Neural progenitor cell (in vitro differentiated cells): Measurements from ENCODE around the gene SRRM5. TPM values are rescaled to one million over a fixed set of nuclear protein-coding genes. Genes with fewer than 3 reads are reported as not detected.

ENCODE experiments used
- DNase-seq: peaks from one replicate; pipeline ENCODE4 v3.0.0-alpha.2; 2016; ENCODE audit warnings: low spot score
- H2AFZ ChIP-seq: fragments of 200-600 bp; sonication (generic); replicated peaks from 2 replicates; pipeline ENCODE4 v1.6.1; 2016; ENCODE audit warnings: antibody characterized with exemption
- H3F3A ChIP-seq: fragments of 200-600 bp; sonication (generic); 2 replicates; pipeline ENCODE4 v1.6.1; 2016; ENCODE audit warnings: antibody characterized with exemption, low read depth
- H3K27ac ChIP-seq: fragments of 200-600 bp; sonication (generic); 2 replicates; pipeline ENCODE4 v1.5.1; 2016; ENCODE audit warnings: mild to moderate bottlenecking
- H3K27me3 ChIP-seq: fragments of 200-600 bp; sonication (generic); 2 replicates; pipeline ENCODE4 v1.6.1; 2016; ENCODE audit warnings: mild to moderate bottlenecking, moderate library complexity
- H3K36me3 ChIP-seq: fragments of 200-600 bp; sonication (generic); 2 replicates; pipeline ENCODE4 v1.5.1; 2016
- H3K4me1 ChIP-seq: fragments of 200-600 bp; sonication (generic); 2 replicates; pipeline ENCODE4 v1.6.1; 2016; ENCODE audit warnings: mixed run types
- H3K4me2 ChIP-seq: fragments of 200-600 bp; sonication (generic); 2 replicates; pipeline ENCODE4 v1.6.1; 2016
- H3K4me3 ChIP-seq: fragments of 200-600 bp; sonication (generic); 2 replicates; pipeline ENCODE4 v1.5.1; 2016
- H3K79me2 ChIP-seq: fragments of 200-600 bp; sonication (generic); 2 replicates; pipeline ENCODE4 v1.6.1; 2016; ENCODE audit warnings: low read depth
- H3K9ac ChIP-seq: fragments of 200-600 bp; sonication (generic); 2 replicates; pipeline ENCODE4 v1.6.1; 2016
- H3K9me3 ChIP-seq: fragments of 200-600 bp; sonication (generic); 2 replicates; pipeline ENCODE4 v1.5.1; 2016; ENCODE audit warnings: low read depth
- H4K20me1 ChIP-seq: fragments of 200-600 bp; sonication (generic); 2 replicates; pipeline ENCODE4 v1.6.1; 2016; ENCODE audit warnings: low read depth
- H3K27ac Mint-ChIP-seq: 3 replicates; pipeline ENCODE4 v1.8.0; 2021; ENCODE audit warnings: mixed read lengths
- H3K27me3 Mint-ChIP-seq: 2 replicates; pipeline ENCODE4 v1.8.0; 2022; ENCODE audit warnings: low read depth, mild to moderate bottlenecking, inconsistent platforms, moderate library complexity, mixed read lengths; ENCODE audit not compliant: insufficient read depth
- H3K36me3 Mint-ChIP-seq: 3 replicates; pipeline ENCODE4 v1.8.0; 2021; ENCODE audit warnings: mixed read lengths
- H3K4me1 Mint-ChIP-seq: 3 replicates; pipeline ENCODE4 v1.8.0; 2021; ENCODE audit warnings: mixed read lengths
- H3K4me3 Mint-ChIP-seq: 3 replicates; pipeline ENCODE4 v1.8.0; 2021; ENCODE audit warnings: mild to moderate bottlenecking, moderate library complexity, mixed read lengths
- H3K9me3 Mint-ChIP-seq: 3 replicates; pipeline ENCODE4 v1.8.0; 2020; ENCODE audit warnings: mixed read lengths
- CTCF ChIP-seq: fragments of 200-600 bp; sonication (generic); IDR thresholded peaks from 2 replicates; pipeline ENCODE4 v1.5.1; 2017; ENCODE audit warnings: antibody characterized with exemption, mild to moderate bottlenecking
- EZH2 ChIP-seq: fragments of 200-600 bp; sonication (generic); IDR thresholded peaks from 2 replicates; pipeline ENCODE4 v1.6.1; 2017; ENCODE audit warnings: antibody characterized with exemption, mild to moderate bottlenecking, moderate library complexity
- EZH2phosphoT487 ChIP-seq: fragments of 200-600 bp; sonication (generic); IDR thresholded peaks from 2 replicates; pipeline ENCODE4 v1.6.1; 2017; ENCODE audit warnings: antibody characterized with exemption
- total RNA-seq: library from RNA; depleted of rRNA; stranded (reverse); fragments of >200 nt; gene quantifications from 2 replicates; pipeline ENCODE4 v1.2.3, GENCODE V29; 2015; ENCODE audit warnings: low replicate concordance

The SRRM5 gene
- total RNA-seq, 1 donor from 2014 or later: not detected

GRCh38 chr19:43595999-43596841, 15.7 kb upstream of the SRRM5 start, which contains the start of the genes IRGQ and ZNF576:
Gene IRGQ (minus strand): TSS chr19:43596134. CDS start chr19:43595338, 796 bp downstream.
Gene ZNF576 (plus strand): TSS chr19:43596595. CDS start chr19:43597109, 514 bp downstream.
- Mint-ChIP-seq H3K36me3 (peaks cover 10% of the 10 kb centered on the region), H3K4me1 (peaks cover 25% of the 10 kb centered on the region), H3K9me3 (no peaks in the 10 kb centered on the region), H3K27ac (peak within 1 kb of the TSS; percentile 100), H3K27me3 (peaks cover 14% of the 10 kb centered on the region), H3K4me3 (peak within 1 kb of the TSS; percentile 93)
- H4K20me1 ChIP-seq: peaks cover 16% of the 10 kb centered on the region
- peak; percentile 100 for DNase-seq
- H3K4me3 ChIP-seq: peak within 1 kb of the TSS; percentile 64
- no peaks in the 10 kb centered on the region for H3K9me3 ChIP-seq
- H3F3A ChIP-seq: peaks cover 25% of the 10 kb centered on the region
- H3K79me2 ChIP-seq: peaks cover 45% of the 10 kb centered on the region
- peak within 1 kb of the TSS; percentile 97 for H3K4me2 ChIP-seq
- H3K27me3 ChIP-seq: no peaks in the 10 kb centered on the region
- no peaks in the 10 kb centered on the region for H3K36me3 ChIP-seq
- H3K9ac ChIP-seq: peak within 1 kb of the TSS; percentile 97
- H2AFZ ChIP-seq: peak within 1 kb of the TSS; percentile 85
- TF ChIP-seq CTCF (no peak), EZH2 (no peak), EZH2phosphoT487 (no peak)
- peak within 1 kb of the TSS; percentile 100 for H3K27ac ChIP-seq
- H3K4me1 ChIP-seq: no peaks in the 10 kb centered on the region

- Histone ChIP-seq H4K20me1 (peaks cover 16% of the 10 kb centered on the region), H3K4me3 (peak overlapping the region; percentile 62), H3K9me3 (no peaks in the 10 kb centered on the region), H3K27me3 (no peaks in the 10 kb centered on the region), H3K36me3 (no peaks in the 10 kb centered on the region), H3K27ac (peak overlapping the region; percentile 100), H3K79me2 (peaks cover 45% of the 10 kb centered on the region), H3K4me1 (no peaks in the 10 kb centered on the region), H3K4me2 (peak overlapping the region; percentile 83), H2AFZ (peak overlapping the region; percentile 85), H3K9ac (peak overlapping the region; percentile 97), H3F3A (peaks cover 25% of the 10 kb centered on the region)
- Mint-ChIP-seq H3K27ac (peak overlapping the region; percentile 100), H3K4me1 (peaks cover 25% of the 10 kb centered on the region), H3K9me3 (no peaks in the 10 kb centered on the region), H3K4me3 (peak overlapping the region; percentile 93), H3K27me3 (peaks cover 14% of the 10 kb centered on the region), H3K36me3 (peaks cover 10% of the 10 kb centered on the region)
- DNase-seq: peak; percentile 18
- no peak for TF ChIP-seq CTCF
- no peak for TF ChIP-seq EZH2
- no peak for TF ChIP-seq EZH2phosphoT487
Measured at GRCh38 chr19:43596842-43597461, 14.9 kb upstream of the SRRM5 start.

GRCh38 chr19:43597876-43598275, 14.0 kb upstream of the SRRM5 start:
- peak overlapping the region; percentile 62 for H3K4me3 ChIP-seq
- H3K27ac ChIP-seq: no peak overlapping the region
- peaks cover 45% of the 10 kb centered on the region for H3K79me2 ChIP-seq
- no peaks in the 10 kb centered on the region for H3K27me3 ChIP-seq
- no peak overlapping the region for H3K27ac Mint-ChIP-seq
- H3K36me3 Mint-ChIP-seq: peaks cover 7% of the 10 kb centered on the region
- no peaks in the 10 kb centered on the region for H3K36me3 ChIP-seq
- H3K4me3 Mint-ChIP-seq: peak overlapping the region; percentile 93
- TF ChIP-seq CTCF: no peak
- TF ChIP-seq EZH2phosphoT487: no peak
- TF ChIP-seq EZH2: no peak
- H3K9ac ChIP-seq: peak overlapping the region; percentile 10
- peaks cover 25% of the 10 kb centered on the region for H3K4me1 Mint-ChIP-seq
- H3F3A ChIP-seq: peaks cover 25% of the 10 kb centered on the region
- no peaks in the 10 kb centered on the region for H3K4me1 ChIP-seq
- no peak overlapping the region for H2AFZ ChIP-seq
- H3K27me3 Mint-ChIP-seq: peaks cover 12% of the 10 kb centered on the region
- H3K9me3 ChIP-seq: no peaks in the 10 kb centered on the region
- H3K4me2 ChIP-seq: peak overlapping the region; percentile 83
- H3K9me3 Mint-ChIP-seq: no peaks in the 10 kb centered on the region
- H4K20me1 ChIP-seq: peaks cover 16% of the 10 kb centered on the region
- DNase-seq: no peak
